GM19324 (cell line): ENCODE measurements around the gene DENND4A.

Experiments used
- ATAC-seq: cut with Tn5 transposase; IDR thresholded peaks from one replicate; pipeline ENCODE4 v1.9.1; 2021; ENCODE audit warnings: mild to moderate bottlenecking, moderate library complexity; ENCODE audit not compliant: unreplicated experiment, low FRiP score

Gene DENND4A

GRCh38 chr15:65792138-65792987 lies at the start of gene DENND4A:
TSS of gene DENND4A (minus strand) at chr15:65792293. CDS start at chr15:65756450, 35,843 bp downstream.
- ATAC-seq = peak; percentile 85

GRCh38 chr15:65841121-65841930 lies 49.2 kb upstream of the DENND4A start:
- no peak for ATAC-seq

- ATAC-seq = no peak
Measured at GRCh38 chr15:65839985-65840384, 47.9 kb upstream of the DENND4A start.

GRCh38 chr15:65839354-65839901 lies 47.3 kb upstream of the DENND4A start:
- ATAC-seq = no peak

- no peak for ATAC-seq
Measured at GRCh38 chr15:65837301-65838294, 45.5 kb upstream of the DENND4A start.

GRCh38 chr15:65836665-65837064 lies 44.6 kb upstream of the DENND4A start:
- ATAC-seq = no peak

- ATAC-seq = no peak
Measured at GRCh38 chr15:65835447-65835846, 43.4 kb upstream of the DENND4A start.

- ATAC-seq = no peak
Measured at GRCh38 chr15:65834603-65835282, 42.6 kb upstream of the DENND4A start.

GRCh38 chr15:65833501-65834205 lies 41.6 kb upstream of the DENND4A start:
- no peak for ATAC-seq

- ATAC-seq = no peak
Measured at GRCh38 chr15:65832549-65833364, 40.7 kb upstream of the DENND4A start.

GRCh38 chr15:65829130-65829764 lies 37.2 kb upstream of the DENND4A start:
- no peak for ATAC-seq

GRCh38 chr15:65828585-65828984 lies 36.5 kb upstream of the DENND4A start:
- no peak for ATAC-seq

- ATAC-seq = no peak
Measured at GRCh38 chr15:65827065-65827464, 35.0 kb upstream of the DENND4A start.

GRCh38 chr15:65824941-65825544 lies 33.0 kb upstream of the DENND4A start:
- no peak for ATAC-seq

GRCh38 chr15:65824031-65824743 lies 32.1 kb upstream of the DENND4A start:
- ATAC-seq = no peak

GRCh38 chr15:65822316-65822715 lies 30.2 kb upstream of the DENND4A start:
- ATAC-seq = no peak

GRCh38 chr15:65821070-65821469 lies 29.0 kb upstream of the DENND4A start:
- no peak for ATAC-seq
